DMS 273 treated with DMSO at 0.1 percent for 48 hours (cell line): ENCODE results near the gene FBXO8.
"Not testable (repeated sequence)": the region's sequence is repeated elsewhere in the genome, so short reads cannot be mapped to it uniquely, and the experiment has no call there.

Source experiments
- DNase-seq: peaks from one replicate; lab custom pipeline; 2025; lab: John Stamatoyannopoulos, UW

The FBXO8 gene

DNA sequence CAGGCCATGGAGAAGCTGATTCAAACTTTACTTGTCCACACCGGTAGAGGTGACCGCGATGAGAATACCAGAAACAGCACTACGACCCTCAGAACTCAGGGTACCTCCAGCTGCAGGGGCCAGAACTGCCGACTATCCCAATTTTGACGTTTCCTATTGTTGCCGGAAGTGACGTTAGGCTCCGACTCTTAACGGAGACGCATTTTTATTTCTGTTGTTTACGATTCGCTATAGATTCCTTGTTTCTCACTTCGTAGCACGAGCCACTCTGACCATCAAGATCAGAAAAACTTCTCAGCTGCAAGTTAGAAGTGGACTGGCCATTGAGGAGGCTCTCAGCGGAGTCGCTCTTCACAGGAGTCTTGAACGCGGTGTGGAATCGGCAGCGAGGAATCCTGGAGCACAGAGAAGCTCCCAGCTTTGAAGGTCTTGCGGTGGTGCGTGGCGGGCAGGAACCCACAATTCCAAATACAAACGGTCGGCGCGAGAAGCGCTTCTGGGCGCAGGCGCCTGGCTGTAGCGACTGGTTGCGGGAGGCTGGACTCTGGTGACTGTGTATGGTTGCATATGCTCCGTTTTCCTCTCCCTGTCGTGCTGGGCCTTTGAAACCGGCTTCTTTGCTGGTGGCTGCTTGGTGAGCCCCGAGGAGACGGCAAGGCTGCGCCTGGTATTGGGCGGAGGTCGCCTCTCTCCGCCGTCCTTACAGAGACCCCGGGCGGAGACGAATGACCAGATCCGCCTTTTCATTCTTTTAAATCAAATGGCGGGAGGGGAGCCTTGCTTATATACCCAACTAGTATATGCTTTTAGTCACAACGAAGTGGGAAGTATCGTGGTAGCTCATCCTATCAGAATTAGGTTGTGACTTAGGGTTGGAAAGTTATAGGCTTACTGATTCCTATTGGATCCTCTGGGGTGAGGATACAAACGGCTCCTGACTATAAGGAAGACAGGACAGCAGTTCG lies at the start of gene FBXO8, which contains the start of gene CEP44:
Gene FBXO8, minus strand, starts transcription at position 161 of the 965 bp plus-strand sequence. CDS start 20,575 bp downstream, outside the sequence.
Gene CEP44, plus strand, starts transcription at position 405 of the 965 bp plus-strand sequence. CDS start 15,211 bp downstream, outside the sequence.
- DNase-seq: peak; percentile 69

GRCh38 chr4:174332741-174333493 lies 49.5 kb upstream of the FBXO8 start:
- DNase-seq: no peak

- peak; percentile 18 for DNase-seq
Observed at GRCh38 chr4:174324725-174325124, 41.3 kb upstream of the FBXO8 start.

DNA sequence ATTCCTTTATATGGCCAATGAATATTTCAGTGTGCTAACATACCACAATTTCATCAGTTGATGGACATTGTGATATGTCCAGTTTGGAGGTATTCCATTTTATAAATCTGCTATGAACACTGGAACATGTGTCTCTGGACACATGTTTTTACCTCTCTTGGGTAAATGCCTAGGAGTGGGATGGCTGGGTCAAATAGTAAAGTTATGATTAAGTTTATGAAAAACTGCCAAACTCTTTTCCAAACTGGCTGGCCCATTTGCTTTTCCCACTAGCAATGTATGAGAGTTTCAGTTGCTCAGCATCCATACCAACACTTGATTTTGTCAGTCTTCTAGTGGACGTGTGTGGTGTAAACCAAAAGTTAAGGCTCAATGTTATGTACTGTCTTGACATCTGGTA lies 40.8 kb upstream of the FBXO8 start:
- DNase-seq: no peak

DNA sequence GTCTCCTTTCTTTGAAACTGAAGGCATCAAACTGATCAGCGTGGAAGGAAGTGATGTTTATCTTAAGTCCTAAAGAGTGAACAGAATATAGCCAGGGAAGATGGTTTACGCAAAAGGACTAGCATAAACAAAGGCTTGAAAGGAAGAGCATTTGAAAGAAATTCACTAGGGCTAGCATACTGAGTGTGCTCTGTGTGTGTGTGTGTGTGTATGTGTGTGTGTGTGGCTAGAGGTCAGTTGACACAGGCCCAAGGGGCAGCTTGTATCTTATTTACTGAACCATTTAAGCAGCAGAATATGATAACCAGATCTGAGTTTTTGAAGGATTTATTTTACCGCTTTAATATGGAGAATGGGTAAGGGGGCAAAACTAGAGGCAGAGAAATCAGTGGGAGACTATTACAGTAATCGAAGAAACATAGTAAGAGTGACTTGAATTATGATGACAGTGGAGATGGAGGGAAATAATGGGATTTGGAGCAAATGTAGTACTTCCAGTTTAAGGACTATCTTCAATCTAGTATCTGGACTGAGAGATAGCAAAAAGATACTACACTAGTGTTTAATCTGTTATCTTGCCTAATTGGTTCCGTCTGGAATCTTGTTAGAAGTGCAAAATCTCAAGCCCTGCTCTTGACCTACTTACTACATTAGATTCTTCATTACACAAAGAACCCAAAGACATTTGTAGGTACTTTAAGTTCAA lies 37.2 kb upstream of the FBXO8 start:
- DNase-seq: no peak

- no peak for DNase-seq
Observed at GRCh38 chr4:174318829-174319764, 35.6 kb upstream of the FBXO8 start.

DNA sequence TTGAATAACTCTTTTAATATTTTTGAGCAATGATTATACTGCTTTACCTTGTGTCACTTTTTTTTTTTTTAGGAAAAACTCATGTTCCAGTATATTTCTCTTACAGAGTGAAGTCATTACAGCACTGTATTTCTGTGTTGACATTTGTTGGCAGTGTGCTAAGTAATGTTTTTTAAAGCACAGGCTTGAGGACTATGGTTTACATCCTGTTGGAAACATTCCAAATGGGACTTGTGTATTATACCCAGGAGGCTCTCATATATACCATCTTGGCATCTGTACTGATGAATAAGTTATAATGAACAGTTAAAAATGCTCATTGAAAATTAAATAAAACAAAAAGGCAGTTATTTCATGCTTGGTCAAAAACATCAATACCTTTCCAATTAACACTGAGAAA lies 34.1 kb upstream of the FBXO8 start:
- DNase-seq: no peak

DNA sequence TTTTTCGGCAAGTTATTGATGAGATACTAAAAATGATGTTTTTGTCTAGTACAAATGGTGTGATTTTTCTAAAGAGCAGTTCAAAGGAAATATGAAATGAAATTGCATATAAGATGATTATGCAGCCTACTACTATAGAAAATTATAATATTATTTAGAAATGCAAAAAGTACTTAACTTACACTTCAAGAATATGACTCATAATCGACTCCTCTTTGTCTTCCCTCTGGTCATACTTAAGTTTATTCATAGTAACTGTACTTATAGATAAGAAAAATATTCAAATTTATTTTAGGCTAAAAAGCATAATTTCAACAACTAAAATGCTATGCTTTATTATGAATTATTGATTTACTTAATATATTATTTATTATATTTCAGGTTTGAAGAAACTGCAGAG lies 33.5 kb upstream of the FBXO8 start:
- no peak for DNase-seq

GRCh38 chr4:174316546-174316945 lies 33.1 kb upstream of the FBXO8 start:
- DNase-seq: no peak

DNA sequence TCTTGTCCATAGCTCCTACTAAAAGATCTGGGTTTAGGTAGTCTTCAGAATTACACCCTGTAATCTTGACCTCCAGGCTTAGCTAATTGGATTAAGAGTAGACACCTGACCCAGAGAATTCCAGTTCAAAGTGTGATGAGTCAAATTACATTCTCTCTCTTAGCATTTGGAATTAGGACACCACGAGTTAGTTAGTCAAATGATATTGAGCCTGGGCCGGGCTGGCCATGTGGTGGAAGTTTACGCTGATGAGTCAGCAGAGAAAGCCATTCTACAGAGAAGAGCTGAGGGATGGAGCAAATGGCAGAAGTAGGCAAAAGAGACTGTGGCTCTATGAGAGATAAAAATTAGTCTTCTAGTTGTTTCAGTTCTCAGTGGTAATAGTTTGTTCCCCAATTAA lies 31.3 kb upstream of the FBXO8 start:
- DNase-seq: no peak

GRCh38 chr4:174314274-174314673 lies 30.8 kb upstream of the FBXO8 start:
- DNase-seq: no peak

DNA sequence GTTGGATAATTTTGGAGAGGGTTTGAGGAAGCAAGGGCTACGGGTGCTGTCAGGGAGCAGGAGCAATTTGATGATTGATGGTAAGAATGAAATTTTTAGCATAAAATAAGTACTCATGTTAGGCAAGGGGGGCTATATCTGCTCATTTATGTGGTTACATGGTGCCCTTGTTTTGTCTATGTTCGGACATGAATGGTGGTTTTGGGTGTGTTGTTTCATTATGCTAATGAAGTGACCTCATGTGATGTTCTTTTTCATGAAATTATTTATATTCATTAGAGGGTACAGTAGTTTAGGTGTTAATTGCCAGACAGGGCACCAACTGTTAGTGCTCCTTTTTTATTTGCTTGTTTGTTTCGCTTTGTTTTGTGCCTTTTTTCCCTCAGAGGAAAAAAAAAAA lies 29.5 kb upstream of the FBXO8 start:
- no peak for DNase-seq

GRCh38 chr4:174307694-174308093 lies 24.2 kb upstream of the FBXO8 start:
- DNase-seq: no peak

DNA sequence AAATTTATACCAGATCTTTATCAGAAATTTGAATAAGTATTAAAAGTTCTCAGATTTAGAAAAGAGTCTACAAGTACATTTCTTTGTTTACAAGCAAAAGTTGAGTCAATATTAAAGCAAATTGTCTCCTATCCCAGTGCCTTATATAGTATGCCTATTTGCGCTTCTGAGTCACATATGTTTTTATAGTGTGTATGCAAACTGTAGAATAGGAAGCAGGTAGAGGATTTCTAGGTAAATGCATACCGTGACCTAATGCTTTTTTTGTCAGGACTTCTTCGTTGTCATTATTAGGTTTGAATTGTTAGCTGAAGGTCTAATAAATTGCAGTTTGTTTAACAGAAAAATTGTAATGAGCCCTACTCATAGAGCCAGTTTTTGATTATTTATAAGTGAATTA lies 22.5 kb upstream of the FBXO8 start:
- no peak for DNase-seq

DNA sequence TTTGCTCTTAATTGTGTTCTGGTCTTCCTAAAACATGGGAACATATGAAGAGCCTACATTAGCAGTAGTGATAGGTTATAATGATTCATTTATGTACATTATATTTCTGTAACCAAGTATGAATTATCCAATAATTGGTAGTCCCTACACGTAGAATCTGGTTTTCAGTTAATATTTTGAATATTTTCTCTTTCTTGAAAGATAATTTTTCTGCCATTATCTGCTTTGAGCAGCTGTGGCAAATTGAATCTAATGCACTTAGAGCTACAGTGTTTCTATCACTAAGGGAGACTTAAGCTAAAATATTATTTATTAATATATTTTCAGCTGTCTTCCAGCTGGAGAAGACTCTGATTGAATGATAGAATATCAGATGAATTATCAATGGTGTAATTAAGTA lies 21.2 kb upstream of the FBXO8 start:
- DNase-seq: no peak

GRCh38 chr4:174303687-174304086 lies 20.2 kb upstream of the FBXO8 start:
- no peak for DNase-seq

DNA sequence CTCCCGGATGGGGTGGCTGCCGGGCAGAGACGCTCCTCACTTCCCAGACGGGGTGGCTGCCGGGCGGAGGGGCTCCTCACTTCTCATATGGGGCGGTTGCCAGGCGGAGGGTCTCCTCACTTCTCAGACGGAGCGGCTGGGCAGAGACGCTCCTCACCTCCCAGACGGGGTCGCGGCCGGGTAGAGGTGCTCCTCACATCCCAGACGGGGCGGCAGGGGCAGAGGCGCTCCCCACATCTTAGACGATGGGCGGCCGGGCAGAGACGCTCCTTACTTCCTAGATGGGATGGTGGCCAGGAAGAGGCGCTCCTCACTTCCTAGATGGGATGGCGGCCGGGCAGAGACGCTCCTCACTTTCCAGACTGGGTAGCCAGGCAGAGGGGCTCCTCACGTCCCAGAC lies 11.7 kb upstream of the FBXO8 start:
- DNase-seq: not testable (repeated sequence)

GRCh38 chr4:174294641-174295040 lies 11.2 kb upstream of the FBXO8 start:
- DNase-seq: not testable (repeated sequence)

- no peak for DNase-seq
Observed at GRCh38 chr4:174292473-174292872, 9.0 kb upstream of the FBXO8 start.

- no peak for DNase-seq
Observed at GRCh38 chr4:174286870-174287269, 3.4 kb upstream of the FBXO8 start.

GRCh38 chr4:174284487-174284886 lies 1.0 kb upstream of the FBXO8 start:
- DNase-seq: no peak
